WTC11 (cell line): ENCODE results near the gene ADCY1. TPM values are rescaled to one million over a fixed set of nuclear protein-coding genes. Genes with fewer than 3 reads are reported as not detected.

Source experiments
- ATAC-seq: fragments of 200-7000 bp; cut with Tn5 transposase; 2 replicates; pipeline ENCODE4 v1.10.0; 2021; ENCODE audit warnings: mild to moderate bottlenecking, moderate library complexity
- CTCF ChIA-PET: fragments of 300-600 bp; sonication (Branson Sonifier 250); formaldehyde crosslinking; loops from one replicate; lab custom pipeline; 2021; ENCODE audit warnings: antibody characterized with exemption; lab: Charles Lee
- POLR2A ChIA-PET: fragments of 350-600 bp; sonication (Branson Sonifier 250); formaldehyde crosslinking; loops from one replicate; lab custom pipeline; 2021; ENCODE audit warnings: antibody characterized with exemption; lab: Charles Lee
- DNase-seq: peaks from one replicate; pipeline ENCODE4 v3.0.0; 2021; ENCODE audit warnings: low spot score
- H3K27ac Mint-ChIP-seq: 2 replicates; pipeline ENCODE4 v1.8.0; 2021; ENCODE audit warnings: mixed read lengths
- H3K27me3 Mint-ChIP-seq: 2 replicates; pipeline ENCODE4 v1.8.0; 2021; ENCODE audit warnings: low read depth, mild to moderate bottlenecking, moderate library complexity, mixed read lengths
- H3K36me3 Mint-ChIP-seq: 2 replicates; pipeline ENCODE4 v1.8.0; 2021; ENCODE audit warnings: mixed read lengths
- H3K4me1 Mint-ChIP-seq: 2 replicates; pipeline ENCODE4 v1.8.0; 2022; ENCODE audit warnings: mixed read lengths
- H3K4me3 Mint-ChIP-seq: 2 replicates; pipeline ENCODE4 v1.8.0; 2021; ENCODE audit warnings: mild to moderate bottlenecking, moderate library complexity, mixed read lengths
- H3K9me3 Mint-ChIP-seq: 2 replicates; pipeline ENCODE4 v1.8.0; 2021; ENCODE audit warnings: mixed read lengths
- ATF1 ChIP-seq: sonication (generic); formaldehyde crosslinking; IDR thresholded peaks from 2 replicates; pipeline ENCODE4 v1.8.1; 2023; ENCODE audit warnings: mild to moderate bottlenecking, moderate library complexity, missing genetic modification reagents
- ATF2 ChIP-seq: sonication (generic); formaldehyde crosslinking; IDR thresholded peaks from 2 replicates; pipeline ENCODE4 v1.8.1; 2022; ENCODE audit warnings: low read depth, missing genetic modification reagents, borderline replicate concordance
- CREM ChIP-seq: sonication (generic); formaldehyde crosslinking; IDR thresholded peaks from 2 replicates; pipeline ENCODE4 v1.8.1; 2022; ENCODE audit warnings: mild to moderate bottlenecking, missing genetic modification reagents, moderate library complexity
- E2F5 ChIP-seq: sonication (generic); formaldehyde crosslinking; IDR thresholded peaks from 2 replicates; pipeline ENCODE4 v1.8.1; 2022; ENCODE audit warnings: mild to moderate bottlenecking, moderate library complexity, missing genetic modification reagents
- ELF4 ChIP-seq: sonication (generic); formaldehyde crosslinking; IDR thresholded peaks from 2 replicates; pipeline ENCODE4 v1.8.1; 2022; ENCODE audit warnings: low read depth, mild to moderate bottlenecking, moderate library complexity, missing genetic modification reagents
- EMX1 ChIP-seq: fragments of 250-450 bp; sonication (Bioruptor Pico); IDR thresholded peaks from 2 replicates; pipeline ENCODE4 v1.8.0; 2021; ENCODE audit warnings: mild to moderate bottlenecking
- ETV6 ChIP-seq: sonication (generic); formaldehyde crosslinking; IDR thresholded peaks from 2 replicates; pipeline ENCODE4 v1.8.1; 2022; ENCODE audit warnings: mild to moderate bottlenecking, missing genetic modification reagents
- FOXK1 ChIP-seq: sonication (generic); formaldehyde crosslinking; IDR thresholded peaks from 2 replicates; pipeline ENCODE4 v1.8.0; 2022; ENCODE audit warnings: mild to moderate bottlenecking, moderate library complexity, missing genetic modification reagents
- GRHL2 ChIP-seq: fragments of 250-450 bp; sonication (Bioruptor Pico); IDR thresholded peaks from 2 replicates; pipeline ENCODE4 v1.8.0; 2022; ENCODE audit warnings: mild to moderate bottlenecking, moderate library complexity; ENCODE audit not compliant: insufficient replicate concordance, severe bottlenecking
- KAT7 ChIP-seq: sonication (generic); formaldehyde crosslinking; IDR thresholded peaks from 2 replicates; pipeline ENCODE4 v1.8.1; 2023; ENCODE audit warnings: missing genetic modification reagents, mild to moderate bottlenecking, borderline replicate concordance
- MAX ChIP-seq: sonication (generic); formaldehyde crosslinking; IDR thresholded peaks from 2 replicates; pipeline ENCODE4 v1.8.0; 2022; ENCODE audit warnings: mild to moderate bottlenecking, missing genetic modification reagents
- NR1H2 ChIP-seq: sonication (generic); formaldehyde crosslinking; IDR thresholded peaks from 2 replicates; pipeline ENCODE4 v1.9.0; 2021; ENCODE audit warnings: mild to moderate bottlenecking, moderate library complexity, missing genetic modification reagents
- RELA ChIP-seq: sonication (generic); formaldehyde crosslinking; IDR thresholded peaks from 2 replicates; pipeline ENCODE4 v1.8.1; 2022; ENCODE audit warnings: missing genetic modification reagents, mild to moderate bottlenecking, borderline replicate concordance
- RORB ChIP-seq: fragments of 250-450 bp; sonication (Bioruptor Pico); IDR thresholded peaks from 2 replicates; pipeline ENCODE4 v1.9.0; 2021; ENCODE audit warnings: mild to moderate bottlenecking
- SMAD4 ChIP-seq: sonication (generic); formaldehyde crosslinking; IDR thresholded peaks from 2 replicates; pipeline ENCODE4 v1.8.0; 2022; ENCODE audit warnings: mild to moderate bottlenecking, missing genetic modification reagents
- SOX15 ChIP-seq: fragments of 250-450 bp; sonication (Bioruptor Pico); IDR thresholded peaks from 2 replicates; pipeline ENCODE4 v1.9.0; 2021; ENCODE audit warnings: mild to moderate bottlenecking
- TP53 ChIP-seq: sonication (generic); formaldehyde crosslinking; IDR thresholded peaks from 2 replicates; pipeline ENCODE4 v1.8.1; 2023; ENCODE audit warnings: mild to moderate bottlenecking, missing genetic modification reagents
- ZBTB21 ChIP-seq: sonication (generic); formaldehyde crosslinking; IDR thresholded peaks from 2 replicates; pipeline ENCODE4 v1.8.1; 2023; ENCODE audit warnings: mild to moderate bottlenecking, missing genetic modification reagents, borderline replicate concordance
- ZNF232 ChIP-seq: sonication (generic); formaldehyde crosslinking; IDR thresholded peaks from 2 replicates; pipeline ENCODE4 v1.8.0; 2022; ENCODE audit warnings: mild to moderate bottlenecking, missing genetic modification reagents
- ZNF263 ChIP-seq: sonication (generic); formaldehyde crosslinking; IDR thresholded peaks from 2 replicates; pipeline ENCODE4 v1.8.1; 2022; ENCODE audit warnings: low read depth, mild to moderate bottlenecking, moderate library complexity, missing genetic modification reagents
- ZNF416 ChIP-seq: fragments of 250-450 bp; sonication (Bioruptor Pico); IDR thresholded peaks from 2 replicates; pipeline ENCODE4 v1.9.0; 2021; ENCODE audit warnings: mild to moderate bottlenecking, inconsistent platforms
- ZNF532 ChIP-seq: fragments of 250-450 bp; sonication (Bioruptor Pico); IDR thresholded peaks from 2 replicates; pipeline ENCODE4 v1.9.0; 2021; ENCODE audit warnings: mild to moderate bottlenecking, borderline replicate concordance
- ZNF671 ChIP-seq: fragments of 250-450 bp; sonication (Bioruptor Pico); IDR thresholded peaks from 2 replicates; pipeline ENCODE4 v1.8.0; 2021; ENCODE audit warnings: mild to moderate bottlenecking
- total RNA-seq: library from RNA; stranded (reverse); gene quantifications from 3 replicates; pipeline ENCODE4 v1.2.3, GENCODE V29; 2021

ADCY1 gene
- total RNA-seq, 1 experiment from 2014 or later, result 29.0 TPM

- Mint-ChIP-seq H3K27ac (no peak overlapping the region), H3K4me1 (no peaks in the 10 kb centered on the region), H3K36me3 (peaks cover 48% of the 10 kb centered on the region), H3K4me3 (no peak overlapping the region), H3K27me3 (no peaks in the 10 kb centered on the region), H3K9me3 (peaks cover 47% of the 10 kb centered on the region)
- DNase-seq (peak; percentile 57), ATAC-seq (peak; percentile 100)
- POLR2A ChIA-PET, result no interaction called here
- CTCF ChIA-PET, result interaction anchor here (0.7 to 1.3 kb wide), 5 partner anchors 28 to 53 kb away, joined by 3 to 8 read pairs (median 3); no protein-coding TSS in a partner anchor
- TF ChIP-seq ZNF671 (CRISPR knock-in tag) (no peak), ETV6 (CRISPR knock-in tag) (0 out of 2 replicates have a peak, but pooled peaks have one; percentile 33)
These were observed 43.0 kb downstream of the ADCY1 start for GRCh38 chr7:45617166-45617565.

GRCh38 chr7:45622058-45622457, 47.9 kb downstream of the ADCY1 start:
- TF ChIP-seq E2F5 (no peak), MAX (CRISPR knock-in tag) (no peak), CREM (CRISPR knock-in tag) (no peak), SMAD4 (CRISPR knock-in tag) (no peak), ZNF232 (CRISPR knock-in tag) (no peak), FOXK1 (CRISPR knock-in tag) (no peak), ZBTB21 (CRISPR knock-in tag) (no peak)
- Mint-ChIP-seq H3K4me3 (no peak overlapping the region), H3K36me3 (peaks cover 17% of the 10 kb centered on the region), H3K27me3 (no peaks in the 10 kb centered on the region), H3K27ac (no peak overlapping the region), H3K9me3 (peaks cover 15% of the 10 kb centered on the region), H3K4me1 (no peaks in the 10 kb centered on the region)
- ChIA-PET CTCF (interaction anchor here (1.9 kb wide), 1 partner anchor 41 kb away, joined by 8 read pairs; no protein-coding TSS in a partner anchor), POLR2A (no interaction called here)
- ATAC-seq (no peak), DNase-seq (no peak)

- Mint-ChIP-seq H3K27ac (no peak overlapping the region), H3K36me3 (peaks cover 17% of the 10 kb centered on the region), H3K9me3 (peaks cover 16% of the 10 kb centered on the region), H3K27me3 (no peaks in the 10 kb centered on the region), H3K4me1 (no peaks in the 10 kb centered on the region), H3K4me3 (no peak overlapping the region)
- DNase-seq, result no peak
- ChIA-PET CTCF (no interaction called here), POLR2A (no interaction called here)
- ATAC-seq, result no peak
- TF ChIP-seq ATF1 (CRISPR knock-in tag) (no peak), ZNF263 (CRISPR knock-in tag) (no peak), ELF4 (CRISPR knock-in tag) (no peak), KAT7 (CRISPR knock-in tag) (no peak)
- TF ChIP-seq, all 79 proteins: peak for 0
These were observed 49.0 kb downstream of the ADCY1 start for GRCh38 chr7:45623157-45623556.

GRCh38 chr7:45623740-45624391, 49.7 kb downstream of the ADCY1 start:
- DNase-seq (no peak), ATAC-seq (no peak)
- CTCF ChIA-PET, result no interaction called here
- Mint-ChIP-seq H3K9me3 (peaks cover 22% of the 10 kb centered on the region), H3K27me3 (no peaks in the 10 kb centered on the region), H3K27ac (no peak overlapping the region), H3K4me3 (no peak overlapping the region), H3K4me1 (no peaks in the 10 kb centered on the region), H3K36me3 (peaks cover 25% of the 10 kb centered on the region)
- POLR2A ChIA-PET, result no interaction called here
- TF ChIP-seq SOX15 (CRISPR knock-in tag) (no peak), ZNF532 (CRISPR knock-in tag) (no peak), RELA (CRISPR knock-in tag) (no peak), ZNF416 (CRISPR knock-in tag) (no peak), TP53 (no peak), ATF2 (CRISPR knock-in tag) (no peak), NR1H2 (no peak), GRHL2 (CRISPR knock-in tag) (no peak), RORB (no peak), EMX1 (CRISPR knock-in tag) (no peak)
